22Rv1 (cell line): ENCODE measurements around the gene KCNQ2.
A peak's percentile ranks its signal among the peaks of the same experiment; 100 is the strongest.

ENCODE experiments used
- ZFX ChIP-seq: fragments of 450-650 bp; IDR thresholded peaks from 2 replicates; pipeline ENCODE4 v1.6.1; 2017; ENCODE audit warnings: antibody characterized with exemption, borderline replicate concordance
- TF ChIP-seq, protein P1 (sequence below): fragments of 450-650 bp; IDR thresholded peaks from 2 replicates; pipeline ENCODE4 v1.5.1; 2017; ENCODE audit warnings: mild to moderate bottlenecking

GRCh38 chr20:63517376-63518309 is 45.2 kb upstream of the KCNQ2 start:
- TF ChIP-seq, protein P1, sequence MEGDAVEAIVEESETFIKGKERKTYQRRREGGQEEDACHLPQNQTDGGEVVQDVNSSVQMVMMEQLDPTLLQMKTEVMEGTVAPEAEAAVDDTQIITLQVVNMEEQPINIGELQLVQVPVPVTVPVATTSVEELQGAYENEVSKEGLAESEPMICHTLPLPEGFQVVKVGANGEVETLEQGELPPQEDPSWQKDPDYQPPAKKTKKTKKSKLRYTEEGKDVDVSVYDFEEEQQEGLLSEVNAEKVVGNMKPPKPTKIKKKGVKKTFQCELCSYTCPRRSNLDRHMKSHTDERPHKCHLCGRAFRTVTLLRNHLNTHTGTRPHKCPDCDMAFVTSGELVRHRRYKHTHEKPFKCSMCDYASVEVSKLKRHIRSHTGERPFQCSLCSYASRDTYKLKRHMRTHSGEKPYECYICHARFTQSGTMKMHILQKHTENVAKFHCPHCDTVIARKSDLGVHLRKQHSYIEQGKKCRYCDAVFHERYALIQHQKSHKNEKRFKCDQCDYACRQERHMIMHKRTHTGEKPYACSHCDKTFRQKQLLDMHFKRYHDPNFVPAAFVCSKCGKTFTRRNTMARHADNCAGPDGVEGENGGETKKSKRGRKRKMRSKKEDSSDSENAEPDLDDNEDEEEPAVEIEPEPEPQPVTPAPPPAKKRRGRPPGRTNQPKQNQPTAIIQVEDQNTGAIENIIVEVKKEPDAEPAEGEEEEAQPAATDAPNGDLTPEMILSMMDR = peak; percentile 12; the same call in 1 of the 2 replicates
- TF ChIP-seq ZFX = no peak
